Endothelial cell of umbilical vein (primary cell): Measurements from ENCODE around the gene MCC. TPM values are rescaled to one million over a fixed set of nuclear protein-coding genes. Genes with fewer than 3 reads are reported as not detected.

ENCODE experiments used
- BruUV-seq: library from RNA; stranded (reverse); fragments of 400-500 nt; replicated peaks from 2 replicates; lab custom pipeline; 2021; lab: Mats Ljungman, UMichigan
- CTCF ChIA-PET: fragments of 300-600, 350-600 bp; sonication (Branson Sonifier 250); formaldehyde crosslinking; loops from one replicate; lab custom pipeline; 2021; ENCODE audit warnings: antibody characterized with exemption, inconsistent platforms; lab: Charles Lee
- POLR2A ChIA-PET: fragments of 300-600, 350-600 bp; sonication (Branson Sonifier 250); formaldehyde crosslinking; loops from one replicate; lab custom pipeline; 2021; ENCODE audit warnings: antibody characterized with exemption, inconsistent platforms; lab: Charles Lee
- DNase-seq: peaks from one replicate; pipeline ENCODE4 v3.0.0-alpha.2; 2011; ENCODE audit warnings: low read depth, low spot score
- FAIRE-seq: peaks from 2 replicates; lab custom pipeline; 2011; peaks lifted over from hg19 to GRCh38; lab: Jason Lieb, UNC
- H2AFZ ChIP-seq: 2 replicates; pipeline ENCODE4 v1.6.0; 2012; ENCODE audit warnings: low read depth, low read length, control low read depth, inconsistent platforms
- H3K27ac ChIP-seq: 2 replicates; pipeline ENCODE4 v1.5.1; 2011; ENCODE audit warnings: low read depth, mild to moderate bottlenecking, control low read depth, low read length, moderate library complexity; ENCODE audit not compliant: insufficient read depth
- H3K27me3 ChIP-seq, 2 experiments: 2 replicates each; pipeline versions ENCODE4 v1.6.0 to v1.6.1; 2011; ENCODE audit warnings: low read length in 2 of 2, mixed read lengths in 1 of 2; ENCODE audit not compliant: control insufficient read depth in 2 of 2, insufficient read depth in 2 of 2
- H3K36me3 ChIP-seq, 2 experiments: 2 replicates in 1 of 2; 3 replicates in 1 of 2; pipeline ENCODE4 v1.5.1; 2011; ENCODE audit warnings: low read length in 2 of 2, mild to moderate bottlenecking in 1 of 2, moderate library complexity in 1 of 2; ENCODE audit not compliant: control insufficient read depth in 2 of 2, insufficient read depth in 2 of 2; ENCODE audit errors: extremely low read depth in 1 of 2
- H3K4me1 ChIP-seq: 3 replicates; pipeline ENCODE4 v1.5.1; 2011; ENCODE audit warnings: mild to moderate bottlenecking, low read length; ENCODE audit not compliant: control insufficient read depth, insufficient read depth; ENCODE audit errors: extremely low read depth
- H3K4me2 ChIP-seq: 2 replicates; pipeline ENCODE4 v1.6.1; 2011; ENCODE audit warnings: low read length, control low read depth, mixed read lengths; ENCODE audit not compliant: insufficient read depth
- H3K4me3 ChIP-seq, 3 experiments: fragments of 200-600 bp in 1 of 3; sonication (generic), shearing (Covaris generic) in 1 of 3; replicated peaks in 1 of 3; 2 replicates each; pipeline ENCODE4 v1.5.1; 2011 to 2016; ENCODE audit warnings: control low read depth in 3 of 3, low read length in 3 of 3, mild to moderate bottlenecking in 2 of 3, inconsistent platforms in 1 of 3, low read depth in 1 of 3, moderate library complexity in 1 of 3; ENCODE audit not compliant: insufficient read depth in 1 of 3
- H3K79me2 ChIP-seq: 2 replicates; pipeline ENCODE4 v1.6.0; 2012; ENCODE audit warnings: low read length, inconsistent platforms; ENCODE audit not compliant: control insufficient read depth, insufficient read depth
- H3K9ac ChIP-seq: replicated peaks from 2 replicates; pipeline ENCODE3; 2011; ENCODE audit warnings: low read length, control low read depth; ENCODE audit not compliant: insufficient read depth; ENCODE audit errors: extremely low read depth
- H3K9me1 ChIP-seq: replicated peaks from 3 replicates; pipeline ENCODE4 v1.6.0; 2011; ENCODE audit warnings: mild to moderate bottlenecking, low read length; ENCODE audit not compliant: control insufficient read depth, insufficient read depth; ENCODE audit errors: extremely low read depth
- H3K9me3 ChIP-seq: replicated peaks from 2 replicates; pipeline ENCODE4 v1.5.1; 2012; ENCODE audit warnings: low read length, inconsistent platforms; ENCODE audit not compliant: control insufficient read depth, insufficient read depth
- H4K20me1 ChIP-seq: replicated peaks from 2 replicates; pipeline ENCODE3; 2011; ENCODE audit warnings: mild to moderate bottlenecking, low read length; ENCODE audit not compliant: control insufficient read depth, insufficient read depth; ENCODE audit errors: extremely low read depth
- EZH2 ChIP-seq: IDR thresholded peaks from 2 replicates; pipeline ENCODE4 v1.6.1; 2012; ENCODE audit warnings: borderline replicate concordance, low read depth, mild to moderate bottlenecking, moderate library complexity, low read length, inconsistent platforms; ENCODE audit not compliant: severe bottlenecking
- FOS ChIP-seq: IDR thresholded peaks from 2 replicates; pipeline ENCODE4 v1.6.1; 2011; ENCODE audit warnings: mild to moderate bottlenecking, low read length, moderate library complexity, borderline replicate concordance; ENCODE audit not compliant: insufficient read depth
- GATA2 ChIP-seq: IDR thresholded peaks from 2 replicates; pipeline ENCODE4 v1.7.0; 2011; ENCODE audit warnings: low read depth, mild to moderate bottlenecking, moderate library complexity, mixed read lengths, low read length; ENCODE audit not compliant: insufficient read length, insufficient read depth
- JUN ChIP-seq: IDR thresholded peaks from 2 replicates; pipeline ENCODE4 v1.6.1; 2011; ENCODE audit warnings: borderline replicate concordance, low read depth; ENCODE audit not compliant: insufficient read length, insufficient read depth
- MYC ChIP-seq: IDR thresholded peaks from one replicate; pipeline ENCODE4 v1.6.1; 2011; ENCODE audit warnings: mild to moderate bottlenecking, low read depth, low read length
- POLR2A ChIP-seq: IDR thresholded peaks from 2 replicates; pipeline ENCODE4 v1.6.1; 2012; ENCODE audit warnings: low read depth, mild to moderate bottlenecking, control low read depth, low read length
- POLR2AphosphoS5 ChIP-seq: IDR thresholded peaks from 2 replicates; pipeline ENCODE4 v1.6.1; 2012; ENCODE audit warnings: low read depth, mild to moderate bottlenecking, control low read depth, low read length, moderate library complexity; ENCODE audit not compliant: insufficient read depth
- dilution Hi-C: fragments of 300-500 bp; cut with MboI; formaldehyde crosslinking; loops from one replicate; pipeline ENCODE4 v1.15.0; 2019; ENCODE audit warnings: low sequenced_read_pairs; ENCODE audit not compliant: extremely low pct_ligation_motif_present
- intact Hi-C: fragments of 100-400 bp; cut with micrococcal nuclease; formaldehyde crosslinking; loops from one replicate; pipeline ENCODE4 v1.10.0; 2022
- polyA plus RNA-seq, 4 experiments: library from polyadenylated mRNA; depleted of rRNA in 3 of 4; stranded (reverse) in 3 of 4; unstranded in 1 of 4; fragments of >200 nt; gene quantifications; 2 replicates each; pipeline versions ENCODE4 v1.2.1 to v1.2.3, GENCODE V29; 2011 to 2012; ENCODE audit warnings: missing spikeins in 1 of 4
- total RNA-seq: library from RNA; stranded (reverse); gene quantifications from 2 replicates; pipeline ENCODE4 v1.2.3, GENCODE V29; 2021
- TF ChIP-seq, protein P1 (sequence below): IDR thresholded peaks from 2 replicates; pipeline ENCODE4 v1.6.1; 2011; ENCODE audit not compliant: insufficient read depth, insufficient read length
- TF ChIP-seq, protein P2 (sequence below), 2 donors: IDR thresholded peaks; 1 replicate in 1 of 2; 2 replicates in 1 of 2; pipeline ENCODE4 v1.5.1; 2011; ENCODE audit warnings: low read length in 2 of 2, mild to moderate bottlenecking in 2 of 2, moderate library complexity in 2 of 2, control low read depth in 1 of 2, inconsistent platforms in 1 of 2, low read depth in 1 of 2; ENCODE audit not compliant: insufficient read depth in 1 of 2; ENCODE audit errors: extremely low read depth in 1 of 2

Gene MCC
- total and polyA plus RNA-seq, 2 donors (not counting 3 experiments of a cell fraction or from before 2014, with no cell fraction given): 6.9 to 27.5 TPM

DNA sequence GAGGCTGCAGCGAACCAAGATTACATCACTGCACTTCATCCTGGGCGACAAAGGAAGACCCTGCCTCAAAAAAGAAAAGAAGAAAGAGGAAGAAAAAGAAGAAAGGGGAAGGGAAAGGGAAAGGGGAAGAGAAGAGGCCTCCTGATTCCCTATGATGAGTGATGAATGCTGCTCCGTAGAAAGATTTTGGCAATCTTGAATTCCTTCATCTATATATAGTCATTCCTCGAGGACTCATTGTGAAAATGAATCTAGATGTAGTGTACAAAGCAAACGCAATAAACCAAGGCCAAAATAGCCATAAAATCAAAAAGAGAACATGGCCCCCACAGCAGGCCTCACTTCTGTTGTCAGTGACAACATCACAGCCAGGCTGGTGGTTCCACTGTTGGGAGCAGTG, 293.7 kb downstream of the MCC start:
- CTCF ChIA-PET: no interaction called here
- no peaks in the 10 kb centered on the region for H4K20me1 ChIP-seq
- H3K4me2 ChIP-seq: no peak overlapping the region
- H3K4me3 ChIP-seq: no peak overlapping the region
- H3K9me3 ChIP-seq: no peaks in the 10 kb centered on the region
- FAIRE-seq (no peak), DNase-seq (no peak)
- H3K9ac ChIP-seq: no peak overlapping the region
- POLR2A ChIA-PET: no interaction called here
- no peaks in the 10 kb centered on the region for H3K27me3 ChIP-seq
- H3K4me1 ChIP-seq: no peaks in the 10 kb centered on the region
- H3K36me3 ChIP-seq: no peaks in the 10 kb centered on the region
- TF ChIP-seq MYC (no peak), JUN (no peak), EZH2 (no peak), FOS (no peak), GATA2 (no peak), POLR2AphosphoS5 (no peak), POLR2A (no peak)
- TF ChIP-seq, protein P1, sequence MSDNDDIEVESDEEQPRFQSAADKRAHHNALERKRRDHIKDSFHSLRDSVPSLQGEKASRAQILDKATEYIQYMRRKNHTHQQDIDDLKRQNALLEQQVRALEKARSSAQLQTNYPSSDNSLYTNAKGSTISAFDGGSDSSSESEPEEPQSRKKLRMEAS: no peak
- TF ChIP-seq, protein P2, sequence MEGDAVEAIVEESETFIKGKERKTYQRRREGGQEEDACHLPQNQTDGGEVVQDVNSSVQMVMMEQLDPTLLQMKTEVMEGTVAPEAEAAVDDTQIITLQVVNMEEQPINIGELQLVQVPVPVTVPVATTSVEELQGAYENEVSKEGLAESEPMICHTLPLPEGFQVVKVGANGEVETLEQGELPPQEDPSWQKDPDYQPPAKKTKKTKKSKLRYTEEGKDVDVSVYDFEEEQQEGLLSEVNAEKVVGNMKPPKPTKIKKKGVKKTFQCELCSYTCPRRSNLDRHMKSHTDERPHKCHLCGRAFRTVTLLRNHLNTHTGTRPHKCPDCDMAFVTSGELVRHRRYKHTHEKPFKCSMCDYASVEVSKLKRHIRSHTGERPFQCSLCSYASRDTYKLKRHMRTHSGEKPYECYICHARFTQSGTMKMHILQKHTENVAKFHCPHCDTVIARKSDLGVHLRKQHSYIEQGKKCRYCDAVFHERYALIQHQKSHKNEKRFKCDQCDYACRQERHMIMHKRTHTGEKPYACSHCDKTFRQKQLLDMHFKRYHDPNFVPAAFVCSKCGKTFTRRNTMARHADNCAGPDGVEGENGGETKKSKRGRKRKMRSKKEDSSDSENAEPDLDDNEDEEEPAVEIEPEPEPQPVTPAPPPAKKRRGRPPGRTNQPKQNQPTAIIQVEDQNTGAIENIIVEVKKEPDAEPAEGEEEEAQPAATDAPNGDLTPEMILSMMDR (IDR thresholded peaks at IDR 0.05; ENCODE audit: extremely low read depth in 1 of 2, insufficient read depth in 1 of 2, low read depth in 1 of 2, low read length in 2 of 2): no peak
- BruUV-seq: no TSS peak
- H3K79me2 ChIP-seq: no peaks in the 10 kb centered on the region
- no peak overlapping the region for H3K27ac ChIP-seq
- dilution Hi-C loops (no loop called here), intact Hi-C loops (no loop called here)
- H3K9me1 ChIP-seq: no peaks in the 10 kb centered on the region
- H2AFZ ChIP-seq: no peak overlapping the region
